Hepatocyte (in vitro differentiated cells): Measurements from ENCODE around the gene KMO.

Experiments used
- CTCF ChIP-seq: fragments of 200-600 bp; sonication (generic); IDR thresholded peaks from 2 replicates; pipeline ENCODE4 v1.5.1; 2016; ENCODE audit warnings: antibody characterized with exemption, mild to moderate bottlenecking; ENCODE audit not compliant: poor library complexity
- EZH2 ChIP-seq: fragments of 200-600 bp; sonication (generic); IDR thresholded peaks from 2 replicates; pipeline ENCODE4 v1.6.1; 2016; ENCODE audit warnings: antibody characterized with exemption, mild to moderate bottlenecking, borderline replicate concordance

- no peak for TF ChIP-seq CTCF
- no peak for TF ChIP-seq EZH2
Measured at GRCh38 chr1:241611736-241612135, 79.6 kb downstream of the KMO start.
